Activated B cell treated with CpG ODN at 0.5 μM for 24 hours (primary cell): ENCODE measurements around the gene KPNA2. TPM values are rescaled to one million over a fixed set of nuclear protein-coding genes. Genes with fewer than 3 reads are reported as not detected.

Experiments
- ATAC-seq: fragments of 200-7000 bp; cut with Tn5 transposase; one replicate; pipeline ENCODE4 v1.10.0; 2021; ENCODE audit warnings: low read depth, mild to moderate bottlenecking, moderate library complexity
- CTCF ChIA-PET: fragments of 350-600 bp; sonication (Branson Sonifier 250); formaldehyde crosslinking; loops from one replicate; lab custom pipeline; 2021; ENCODE audit warnings: antibody characterized with exemption; lab: Charles Lee
- POLR2A ChIA-PET: fragments of 350-600 bp; sonication (Branson Sonifier 250); formaldehyde crosslinking; loops from one replicate; lab custom pipeline; 2021; ENCODE audit warnings: antibody characterized with exemption; lab: Charles Lee
- DNase-seq: peaks from one replicate; pipeline ENCODE4 v3.0.0; 2022
- H3K27ac Mint-ChIP-seq: one replicate; pipeline ENCODE4 v1.8.0; 2020; ENCODE audit warnings: mixed read lengths
- H3K27me3 Mint-ChIP-seq: one replicate; pipeline ENCODE4 v1.8.0; 2021; ENCODE audit warnings: mixed read lengths
- H3K36me3 Mint-ChIP-seq: one replicate; pipeline ENCODE4 v1.8.0; 2021; ENCODE audit warnings: low read depth, mixed read lengths
- H3K4me1 Mint-ChIP-seq: one replicate; pipeline ENCODE4 v1.8.0; 2021; ENCODE audit warnings: mixed read lengths
- H3K4me3 Mint-ChIP-seq: one replicate; pipeline ENCODE4 v1.8.0; 2020; ENCODE audit warnings: mild to moderate bottlenecking, mixed read lengths
- H3K9me3 Mint-ChIP-seq: one replicate; pipeline ENCODE4 v1.8.0; 2020; ENCODE audit warnings: mixed read lengths
- intact Hi-C: fragments of 100-400 bp; cut with micrococcal nuclease; formaldehyde crosslinking; loops from one replicate; pipeline ENCODE4 v1.15.1; 2024
- total RNA-seq: library from RNA; stranded (reverse); gene quantifications from 2 replicates; pipeline ENCODE4 v1.2.3, GENCODE V29; 2022
- TF ChIP-seq, protein P1 (sequence below): fragments of 200-600 bp; IDR thresholded peaks from one replicate; pipeline ENCODE4 v1.8.0; 2022; ENCODE audit warnings: antibody characterized with exemption, mild to moderate bottlenecking

KPNA2 gene
- total RNA-seq, 1 donor from 2014 or later: 49.9 TPM

GRCh38 chr17:68052810-68053209, 17.3 kb downstream of the KPNA2 start:
- no peaks in the 10 kb centered on the region for H3K27me3 Mint-ChIP-seq
- no peak overlapping the region for H3K4me3 Mint-ChIP-seq
- DNase-seq (no peak), ATAC-seq (no peak)
- intact Hi-C loops: no loop called here
- no peak overlapping the region for H3K27ac Mint-ChIP-seq
- TF ChIP-seq, protein P1, sequence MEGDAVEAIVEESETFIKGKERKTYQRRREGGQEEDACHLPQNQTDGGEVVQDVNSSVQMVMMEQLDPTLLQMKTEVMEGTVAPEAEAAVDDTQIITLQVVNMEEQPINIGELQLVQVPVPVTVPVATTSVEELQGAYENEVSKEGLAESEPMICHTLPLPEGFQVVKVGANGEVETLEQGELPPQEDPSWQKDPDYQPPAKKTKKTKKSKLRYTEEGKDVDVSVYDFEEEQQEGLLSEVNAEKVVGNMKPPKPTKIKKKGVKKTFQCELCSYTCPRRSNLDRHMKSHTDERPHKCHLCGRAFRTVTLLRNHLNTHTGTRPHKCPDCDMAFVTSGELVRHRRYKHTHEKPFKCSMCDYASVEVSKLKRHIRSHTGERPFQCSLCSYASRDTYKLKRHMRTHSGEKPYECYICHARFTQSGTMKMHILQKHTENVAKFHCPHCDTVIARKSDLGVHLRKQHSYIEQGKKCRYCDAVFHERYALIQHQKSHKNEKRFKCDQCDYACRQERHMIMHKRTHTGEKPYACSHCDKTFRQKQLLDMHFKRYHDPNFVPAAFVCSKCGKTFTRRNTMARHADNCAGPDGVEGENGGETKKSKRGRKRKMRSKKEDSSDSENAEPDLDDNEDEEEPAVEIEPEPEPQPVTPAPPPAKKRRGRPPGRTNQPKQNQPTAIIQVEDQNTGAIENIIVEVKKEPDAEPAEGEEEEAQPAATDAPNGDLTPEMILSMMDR: no peak
- no peaks in the 10 kb centered on the region for H3K4me1 Mint-ChIP-seq
- H3K36me3 Mint-ChIP-seq: peaks cover under 1% of the 10 kb centered on the region
- H3K9me3 Mint-ChIP-seq: no peaks in the 10 kb centered on the region
- POLR2A ChIA-PET: no interaction called here
- CTCF ChIA-PET: no interaction called here

DNA sequence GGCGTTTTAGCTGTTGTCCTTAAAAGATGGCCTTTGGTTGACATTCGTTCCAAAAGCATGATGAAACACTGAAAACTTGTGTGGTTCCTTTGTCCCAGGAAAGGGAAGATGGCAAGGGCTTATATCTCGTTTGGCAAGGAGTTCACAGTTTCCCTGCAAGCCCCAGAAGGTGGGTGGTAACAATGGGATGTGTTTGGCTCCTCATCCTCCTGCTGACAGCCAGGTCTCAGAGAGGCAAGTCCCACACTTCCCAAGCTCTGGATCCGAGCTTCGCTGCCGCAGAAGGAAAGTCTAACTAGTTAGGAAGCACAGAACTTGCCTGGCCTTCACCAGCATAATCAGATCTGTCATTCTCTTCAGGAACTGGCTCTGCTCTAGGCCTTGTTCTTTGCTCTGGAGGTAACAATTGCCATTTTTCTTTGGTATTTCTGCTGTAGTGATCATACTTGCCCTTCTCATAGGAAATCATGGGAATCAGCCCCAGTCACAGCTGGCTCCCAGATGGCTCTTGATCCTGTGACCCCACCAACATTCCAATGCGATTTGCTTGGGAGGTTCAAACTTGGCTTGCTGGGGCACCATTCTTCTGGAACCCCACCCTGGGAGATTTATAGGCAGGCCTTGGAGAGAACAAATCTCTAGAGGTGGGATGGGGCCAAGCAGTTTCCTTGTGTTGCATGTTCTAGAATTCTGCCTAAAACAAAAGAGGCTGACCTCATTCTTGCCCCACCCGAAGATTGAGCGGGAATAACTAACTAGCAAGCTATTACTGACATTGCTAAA, 17.9 kb downstream of the KPNA2 start:
- H3K4me3 Mint-ChIP-seq: no peak overlapping the region
- ChIA-PET CTCF (interaction anchor here (0.5 kb wide), 1 partner anchor 433 kb away, joined by 5 read pairs; no protein-coding TSS in a partner anchor), POLR2A (no interaction called here)
- intact Hi-C loops: no loop called here
- DNase-seq: no peak
- H3K36me3 Mint-ChIP-seq: no peaks in the 10 kb centered on the region
- TF ChIP-seq, protein P1: no peak
- H3K27me3 Mint-ChIP-seq: no peaks in the 10 kb centered on the region
- no peak for ATAC-seq
- H3K9me3 Mint-ChIP-seq: no peaks in the 10 kb centered on the region
- no peak overlapping the region for H3K27ac Mint-ChIP-seq
- no peaks in the 10 kb centered on the region for H3K4me1 Mint-ChIP-seq

GRCh38 chr17:68054296-68054900, 18.9 kb downstream of the KPNA2 start:
- no peaks in the 10 kb centered on the region for H3K9me3 Mint-ChIP-seq
- POLR2A ChIA-PET: no interaction called here
- ATAC-seq (no peak), DNase-seq (no peak)
- no peaks in the 10 kb centered on the region for H3K27me3 Mint-ChIP-seq
- H3K27ac Mint-ChIP-seq: no peak overlapping the region
- CTCF ChIA-PET: no interaction called here
- no peaks in the 10 kb centered on the region for H3K36me3 Mint-ChIP-seq
- intact Hi-C loops: no loop called here
- H3K4me3 Mint-ChIP-seq: no peak overlapping the region
- no peaks in the 10 kb centered on the region for H3K4me1 Mint-ChIP-seq
- TF ChIP-seq, protein P1: no peak

- ChIA-PET POLR2A (interaction anchor here (0.5 to 0.6 kb wide), 2 partner anchors 148 to 213 kb away, joined by 3 read pairs; no protein-coding TSS in a partner anchor), CTCF (interaction anchor here (0.8 to 2.6 kb wide), 5 partner anchors 115 to 408 kb away, joined by 3 to 8 read pairs (median 6); no protein-coding TSS in a partner anchor)
- no peak for DNase-seq
- intact Hi-C loops: loop anchor here (1.0 kb wide), 2 partner anchors 143 to 406 kb away; no protein-coding TSS in a partner anchor
- Mint-ChIP-seq H3K27me3 (no peaks in the 10 kb centered on the region), H3K36me3 (no peaks in the 10 kb centered on the region), H3K4me3 (no peak overlapping the region), H3K27ac (no peak overlapping the region), H3K9me3 (no peaks in the 10 kb centered on the region), H3K4me1 (no peaks in the 10 kb centered on the region)
- peak; percentile 71 for ATAC-seq
- TF ChIP-seq, protein P1: no peak
Observed at GRCh38 chr17:68057531-68057952, 22.0 kb downstream of the KPNA2 start.

DNA sequence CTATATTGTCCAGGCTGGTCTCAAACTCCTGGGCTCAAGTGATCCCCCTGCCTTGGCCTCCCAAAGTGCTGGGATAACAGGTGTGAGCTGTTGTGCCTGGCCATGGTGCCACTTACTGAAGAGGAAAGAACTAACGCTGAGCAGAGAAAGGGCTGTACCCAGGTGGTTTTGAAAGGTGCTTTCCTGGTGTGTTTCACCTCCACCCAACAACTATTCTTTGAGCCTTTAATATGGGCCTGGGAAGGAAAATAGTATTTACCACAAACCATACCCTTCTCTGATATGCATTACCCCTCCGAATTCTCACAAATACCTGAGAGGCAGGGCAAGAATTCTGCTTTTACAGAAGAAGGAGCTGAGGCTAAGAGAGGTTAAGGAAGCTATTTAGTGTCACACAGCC, 24.8 kb downstream of the KPNA2 start:
- no peaks in the 10 kb centered on the region for H3K36me3 Mint-ChIP-seq
- TF ChIP-seq, protein P1: no peak
- no peak overlapping the region for H3K4me3 Mint-ChIP-seq
- H3K27me3 Mint-ChIP-seq: no peaks in the 10 kb centered on the region
- no peaks in the 10 kb centered on the region for H3K9me3 Mint-ChIP-seq
- ATAC-seq (no peak), DNase-seq (no peak)
- intact Hi-C loops: no loop called here
- ChIA-PET CTCF (no interaction called here), POLR2A (no interaction called here)
- H3K27ac Mint-ChIP-seq: no peak overlapping the region
- H3K4me1 Mint-ChIP-seq: no peaks in the 10 kb centered on the region
